Esophagus (tissue), 2 donors: ENCODE data around the gene SLC38A8. TPM values are rescaled to one million over a fixed set of nuclear protein-coding genes. Genes with fewer than 3 reads are reported as not detected.

Experiments used
- H3K27ac ChIP-seq, 2 donors: one replicate each; pipeline ENCODE4 v1.5.1; 2013; ENCODE audit warnings: low read depth in 2 of 2, mild to moderate bottlenecking in 2 of 2, inconsistent platforms in 1 of 2, low read length in 1 of 2, moderate library complexity in 1 of 2
- H3K27me3 ChIP-seq, 2 donors: one replicate each; pipeline ENCODE4 v1.6.1; 2013; ENCODE audit warnings: low read length in 2 of 2, control low read depth in 1 of 2, mild to moderate bottlenecking in 1 of 2; ENCODE audit not compliant: insufficient read depth in 2 of 2, control insufficient read depth in 1 of 2
- H3K36me3 ChIP-seq, 2 donors: one replicate each; pipeline ENCODE4 v1.6.1; 2013; ENCODE audit warnings: low read length in 1 of 2; ENCODE audit not compliant: control insufficient read depth in 2 of 2, insufficient read depth in 2 of 2
- H3K4me1 ChIP-seq, 2 donors: one replicate each; pipeline ENCODE4 v1.6.1; 2013; ENCODE audit warnings: low read length in 1 of 2; ENCODE audit not compliant: control insufficient read depth in 2 of 2, insufficient read depth in 2 of 2
- H3K4me3 ChIP-seq, 2 donors: one replicate each; pipeline ENCODE4 v1.5.1; 2013; ENCODE audit warnings: low read length in 2 of 2, mild to moderate bottlenecking in 2 of 2, low read depth in 1 of 2, moderate library complexity in 1 of 2
- H3K9me3 ChIP-seq, 2 donors: one replicate each; pipeline ENCODE4 v1.6.1; 2013; ENCODE audit warnings: mild to moderate bottlenecking in 2 of 2, low read depth in 1 of 2, low read length in 1 of 2, moderate library complexity in 1 of 2; ENCODE audit not compliant: control insufficient read depth in 2 of 2, insufficient read depth in 1 of 2
- WGBS, 2 donors: extraction: QIAGEN DNeasy Blood & Tissue Kit; methylation state at CpG; one replicate each; pipeline ENCODE4 v1.1.7; 2013; 5-methylcytosine and 5-hydroxymethylcytosine counted together
- polyA plus RNA-seq, 2 donors: library from polyadenylated mRNA; stranded (reverse); fragments of 200-250 nt; gene quantifications; one replicate each; pipeline ENCODE4 v1.2.3, GENCODE V29; 2013
- donor health status: healthy with polysubstance abuse.
- donor health status: Bipolar disorder and iron deficiency.

Gene SLC38A8
- polyA plus RNA-seq, 2 donors = 0.06 TPM; not detected in 1

- WGBS, 2 donors = 92 to 94% methylated on average over 12 of the region's 12 CpGs
- Histone ChIP-seq H3K9me3 (peaks cover 2 to 8% of the 10 kb centered on the region in 2 donors), H3K4me3 (no peak overlapping the region), H3K27ac (no peak overlapping the region), H3K27me3 (no peaks in the 10 kb centered on the region), H3K36me3 (no peaks in the 10 kb centered on the region), H3K4me1 (peaks cover 0 to 2% of the 10 kb centered on the region in 2 donors)
Observed at GRCh38 chr16:84039696-84040095, 2.9 kb downstream of the SLC38A8 start.

- H3K27ac ChIP-seq = no peak overlapping the region
- peaks cover 0 to 2% of the 10 kb centered on the region in 2 donors for H3K4me1 ChIP-seq
- H3K36me3 ChIP-seq = no peaks in the 10 kb centered on the region
- no peaks in the 10 kb centered on the region for H3K27me3 ChIP-seq
- 88 to 93% methylated on average over 12 of the region's 12 CpGs for WGBS, 2 donors
- no peak overlapping the region for H3K4me3 ChIP-seq
- peaks cover 2 to 8% of the 10 kb centered on the region in 2 donors for H3K9me3 ChIP-seq
Observed at GRCh38 chr16:84038469-84038868, 4.1 kb downstream of the SLC38A8 start.

- Histone ChIP-seq H3K27me3 (no peaks in the 10 kb centered on the region), H3K4me3 (no peak overlapping the region), H3K36me3 (no peaks in the 10 kb centered on the region), H3K27ac (no peak overlapping the region), H3K4me1 (peaks cover 0 to 2% of the 10 kb centered on the region in 2 donors), H3K9me3 (peaks cover 2 to 8% of the 10 kb centered on the region in 2 donors)
- WGBS, 2 donors = 81 to 82% methylated on average over 8 of the region's 8 CpGs
Observed at GRCh38 chr16:84036982-84037425, 5.6 kb downstream of the SLC38A8 start.

- H3K36me3 ChIP-seq = no peaks in the 10 kb centered on the region
- 57 to 78% methylated on average over 3 of the region's 3 CpGs for WGBS, 2 donors
Observed at GRCh38 chr16:84036131-84036530, 6.5 kb downstream of the SLC38A8 start.

GRCh38 chr16:84034516-84034915 lies 8.1 kb downstream of the SLC38A8 start:
- Histone ChIP-seq H3K27me3 (no peaks in the 10 kb centered on the region), H3K4me3 (no peak overlapping the region), H3K36me3 (no peaks in the 10 kb centered on the region), H3K27ac (no peak overlapping the region), H3K4me1 (no peaks in the 10 kb centered on the region), H3K9me3 (peaks cover 2 to 8% of the 10 kb centered on the region in 2 donors)
- WGBS, 2 donors = 91 to 93% methylated on average over 12 of the region's 12 CpGs

More at GRCh38 chr16:84036131-84036530, 6.5 kb downstream of the SLC38A8 start:
- Histone ChIP-seq H3K4me3 (no peak overlapping the region), H3K27me3 (no peaks in the 10 kb centered on the region), H3K4me1 (peaks cover 0 to 2% of the 10 kb centered on the region in 2 donors), H3K27ac (no peak overlapping the region), H3K9me3 (peaks cover 2 to 8% of the 10 kb centered on the region in 2 donors)

- H3K4me1 ChIP-seq = no peaks in the 10 kb centered on the region
- no peak overlapping the region for H3K4me3 ChIP-seq
- 79 to 81% methylated on average over 25 of the region's 25 CpGs for WGBS, 2 donors
- H3K27ac ChIP-seq = no peak overlapping the region
- H3K9me3 ChIP-seq = peaks cover 2 to 8% of the 10 kb centered on the region in 2 donors
- no peaks in the 10 kb centered on the region for H3K36me3 ChIP-seq
- no peaks in the 10 kb centered on the region for H3K27me3 ChIP-seq
Observed at GRCh38 chr16:84033251-84034195, 9.1 kb downstream of the SLC38A8 start.

GRCh38 chr16:84032458-84033178 lies 10.0 kb downstream of the SLC38A8 start:
- no peaks in the 10 kb centered on the region for H3K36me3 ChIP-seq
- no peak overlapping the region for H3K27ac ChIP-seq
- no peaks in the 10 kb centered on the region for H3K4me1 ChIP-seq
- H3K4me3 ChIP-seq = no peak overlapping the region
- H3K27me3 ChIP-seq = no peaks in the 10 kb centered on the region
- WGBS, 2 donors = 62 to 67% methylated on average over 15 of the region's 15 CpGs
- peaks cover 2 to 8% of the 10 kb centered on the region in 2 donors for H3K9me3 ChIP-seq

GRCh38 chr16:84031556-84031955 lies 11.0 kb downstream of the SLC38A8 start:
- H3K36me3 ChIP-seq = no peaks in the 10 kb centered on the region
- no peaks in the 10 kb centered on the region for H3K27me3 ChIP-seq
- H3K4me1 ChIP-seq = no peaks in the 10 kb centered on the region
- WGBS, 2 donors = 84 to 85% methylated on average over 17 of the region's 17 CpGs
- H3K9me3 ChIP-seq = peaks cover 2 to 7% of the 10 kb centered on the region in 2 donors
- H3K27ac ChIP-seq = no peak overlapping the region
- H3K4me3 ChIP-seq = no peak overlapping the region

GRCh38 chr16:84029297-84030047 lies 13.1 kb downstream of the SLC38A8 start:
- 72 to 75% methylated on average over 14 of the region's 14 CpGs for WGBS, 2 donors

More at GRCh38 chr16:84029297-84030047, 13.1 kb downstream of the SLC38A8 start:
- H3K4me1 ChIP-seq = peaks cover 3% of the 10 kb centered on the region in 2 donors
- H3K9me3 ChIP-seq = no peaks in the 10 kb centered on the region
- H3K27me3 ChIP-seq = no peaks in the 10 kb centered on the region
- H3K36me3 ChIP-seq = no peaks in the 10 kb centered on the region
- H3K27ac ChIP-seq = no peak overlapping the region
- no peak overlapping the region for H3K4me3 ChIP-seq
